Measurements from ENCODE around the gene NVL.
"Not testable (repeated sequence)": the region's sequence is repeated elsewhere in the genome, so short reads cannot be mapped to it uniquely, and the experiment has no call there.

Gene NVL

GRCh38 chr1:224349716-224350115 is 19.7 kb upstream of the NVL start:
- H3K4me1 ChIP-seq (ENCODE audit: insufficient read depth, low read length); H3K36me3 ChIP-seq (ENCODE audit: insufficient read depth, low read length); H3K9ac ChIP-seq (ENCODE audit: low read depth, low read length); H3K9me3 ChIP-seq (ENCODE audit: control insufficient read depth, insufficient read depth, low read length): not testable (repeated sequence)

GRCh38 chr1:224348137-224348536 is 18.2 kb upstream of the NVL start:
- no peaks in the 10 kb centered on the region for H3K4me1 ChIP-seq (ENCODE audit: insufficient read depth, low read length)
- peaks cover 19% of the 10 kb centered on the region for H3K9me3 ChIP-seq (ENCODE audit: control insufficient read depth, insufficient read depth, low read length)
- no peaks in the 10 kb centered on the region for H3K36me3 ChIP-seq (ENCODE audit: insufficient read depth, low read length)
- no peak overlapping the region for H3K9ac ChIP-seq (ENCODE audit: low read depth, low read length)

DNA sequence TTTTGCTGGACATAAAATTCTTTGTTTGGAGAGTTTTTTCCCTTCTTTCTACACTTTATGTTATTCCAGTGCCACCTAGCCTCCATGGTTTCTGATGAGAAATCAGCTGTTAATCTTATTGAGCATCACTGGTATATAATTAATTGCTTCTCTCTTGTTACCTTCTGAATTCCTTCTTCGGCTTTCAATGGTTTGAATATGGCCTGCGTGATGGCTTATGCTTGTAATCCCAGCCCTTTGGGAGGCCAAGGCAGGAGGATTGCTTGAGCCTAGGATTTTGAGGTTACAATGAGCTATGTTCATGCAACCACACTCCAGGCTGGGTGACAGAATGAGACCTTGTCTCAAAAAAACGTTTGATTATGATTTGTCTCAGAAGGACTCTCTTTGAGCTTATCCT is 13.7 kb upstream of the NVL start:
- Histone ChIP-seq H3K36me3 (ENCODE audit: insufficient read depth, low read length) (no peaks in the 10 kb centered on the region), H3K9ac (ENCODE audit: low read depth, low read length) (no peak overlapping the region), H3K9me3 (ENCODE audit: control insufficient read depth, insufficient read depth, low read length) (peaks cover 26% of the 10 kb centered on the region), H3K4me1 (ENCODE audit: insufficient read depth, low read length) (peaks cover 9% of the 10 kb centered on the region)

DNA sequence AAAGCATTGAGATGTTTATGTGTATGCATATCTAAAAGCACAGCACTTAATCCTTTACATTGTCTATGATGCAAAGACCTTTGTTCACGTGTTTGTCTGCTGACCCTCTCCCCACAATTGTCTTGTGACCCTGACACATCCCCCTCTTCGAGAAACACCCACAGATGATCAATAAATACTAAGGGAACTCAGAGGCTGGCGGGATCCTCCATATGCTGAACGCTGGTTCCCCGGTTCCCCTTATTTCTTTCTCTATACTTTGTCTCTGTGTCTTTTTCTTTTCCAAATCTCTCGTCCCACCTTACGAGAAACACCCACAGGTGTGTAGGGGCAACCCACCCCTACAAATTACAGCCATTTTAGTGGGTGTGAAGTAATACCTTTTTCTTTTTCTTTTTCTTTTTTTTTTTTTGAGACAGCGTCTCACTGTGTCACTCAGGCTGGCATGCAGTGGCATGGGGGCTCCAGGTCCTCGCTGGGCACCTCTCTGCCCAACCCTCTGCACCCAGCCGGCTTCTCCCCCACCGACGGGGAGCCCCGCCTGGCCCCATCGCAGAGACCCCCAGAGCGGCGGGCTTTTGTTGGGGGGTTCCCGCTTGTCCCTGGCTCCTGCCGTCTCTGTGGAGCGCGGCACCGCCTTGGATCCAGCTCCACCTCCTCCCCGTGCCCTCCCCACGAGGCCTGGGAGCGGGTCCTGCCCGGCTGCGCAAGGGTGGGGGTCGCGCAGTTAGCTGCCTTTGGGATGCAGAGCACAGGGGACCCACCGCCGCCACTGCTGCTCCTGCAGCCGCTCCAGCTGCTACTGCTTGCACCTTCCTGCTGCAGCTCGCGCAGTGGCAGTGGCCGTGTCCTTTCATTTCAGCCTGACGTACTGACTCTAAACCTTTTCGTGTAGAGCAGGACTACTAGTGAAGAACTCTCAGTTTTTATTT is 10.7 kb upstream of the NVL start:
- not testable (repeated sequence) for H3K36me3 ChIP-seq (ENCODE audit: insufficient read depth, low read length)
- peak overlapping the region; percentile 67 for H3K9ac ChIP-seq (ENCODE audit: low read depth, low read length)

GRCh38 chr1:224339442-224340033 is 9.6 kb upstream of the NVL start:
- no peaks in the 10 kb centered on the region for H3K36me3 ChIP-seq (ENCODE audit: insufficient read depth, low read length)
- peaks cover 19% of the 10 kb centered on the region for H3K9me3 ChIP-seq (ENCODE audit: control insufficient read depth, insufficient read depth, low read length)
- H3K4me1 ChIP-seq (ENCODE audit: insufficient read depth, low read length), result peaks cover 11% of the 10 kb centered on the region
- peak overlapping the region; percentile 33; the same call in 1 of the 2 replicates for H3K9ac ChIP-seq (ENCODE audit: low read depth, low read length)

More for the DNA sequence above, 10.7 kb upstream of the NVL start:
- peaks cover 26% of the 10 kb centered on the region for H3K9me3 ChIP-seq (ENCODE audit: control insufficient read depth, insufficient read depth, low read length)
- H3K4me1 ChIP-seq (ENCODE audit: insufficient read depth, low read length), result peaks cover 11% of the 10 kb centered on the region

DNA sequence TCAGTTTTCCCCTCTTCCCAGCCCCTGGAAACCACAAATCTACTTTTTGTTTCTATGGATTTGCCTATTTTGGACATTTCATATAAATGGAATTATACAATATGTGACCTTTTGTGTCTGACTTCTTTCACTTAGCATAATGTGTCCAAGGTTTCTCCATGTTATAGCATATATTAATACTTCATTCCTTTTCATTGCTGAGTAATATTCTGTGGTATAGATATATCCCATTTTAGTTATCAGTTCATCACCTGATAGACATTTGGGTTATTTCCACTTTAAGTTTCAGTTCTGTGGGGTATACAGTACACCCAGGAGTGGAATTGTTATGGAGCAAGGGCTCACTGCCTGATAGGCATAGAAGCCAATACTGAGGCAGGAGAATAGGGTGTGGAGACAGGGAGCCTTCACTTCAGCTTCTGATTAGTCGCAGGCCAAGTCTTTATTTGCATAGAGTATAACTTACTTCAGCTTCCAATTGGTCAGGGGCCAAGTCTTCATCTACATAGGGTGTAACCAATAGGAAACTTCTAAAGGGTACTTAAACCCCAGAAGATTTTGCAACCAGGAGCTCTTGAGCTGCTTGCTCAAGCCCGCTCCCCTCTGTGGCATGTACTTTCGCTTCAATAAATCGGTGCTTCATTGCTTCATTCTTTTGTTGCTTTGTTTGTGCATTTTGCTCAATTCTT is 8.3 kb upstream of the NVL start:
- Histone ChIP-seq H3K36me3 (ENCODE audit: insufficient read depth, low read length) (no peaks in the 10 kb centered on the region), H3K4me1 (ENCODE audit: insufficient read depth, low read length) (peaks cover 11% of the 10 kb centered on the region), H3K9ac (ENCODE audit: low read depth, low read length) (no peak overlapping the region), H3K9me3 (ENCODE audit: control insufficient read depth, insufficient read depth, low read length) (peaks cover 11% of the 10 kb centered on the region)

GRCh38 chr1:224333939-224334786 is 4.2 kb upstream of the NVL start:
- H3K9ac ChIP-seq (ENCODE audit: low read depth, low read length), result no peak overlapping the region

GRCh38 chr1:224333309-224333926 is 3.4 kb upstream of the NVL start:
- Histone ChIP-seq H3K9me3 (ENCODE audit: control insufficient read depth, insufficient read depth, low read length) (no peaks in the 10 kb centered on the region), H3K36me3 (ENCODE audit: insufficient read depth, low read length) (no peaks in the 10 kb centered on the region), H3K4me1 (ENCODE audit: insufficient read depth, low read length) (no peaks in the 10 kb centered on the region), H3K9ac (ENCODE audit: low read depth, low read length) (no peak overlapping the region)

More at GRCh38 chr1:224333939-224334786, 4.2 kb upstream of the NVL start:
- Histone ChIP-seq H3K9me3 (ENCODE audit: control insufficient read depth, insufficient read depth, low read length) (no peaks in the 10 kb centered on the region), H3K4me1 (ENCODE audit: insufficient read depth, low read length) (peaks cover 7% of the 10 kb centered on the region; the same call in 1 of the 2 replicates), H3K36me3 (ENCODE audit: insufficient read depth, low read length) (no peaks in the 10 kb centered on the region)

GRCh38 chr1:224331824-224332223 is 1.9 kb upstream of the NVL start:
- Histone ChIP-seq H3K9ac (ENCODE audit: low read depth, low read length) (no peak overlapping the region), H3K9me3 (ENCODE audit: control insufficient read depth, insufficient read depth, low read length) (no peaks in the 10 kb centered on the region), H3K4me1 (ENCODE audit: insufficient read depth, low read length) (no peaks in the 10 kb centered on the region), H3K36me3 (ENCODE audit: insufficient read depth, low read length) (0 out of 2 replicates have a peak, but pooled peaks cover 3% of the 10 kb centered on the region)

DNA sequence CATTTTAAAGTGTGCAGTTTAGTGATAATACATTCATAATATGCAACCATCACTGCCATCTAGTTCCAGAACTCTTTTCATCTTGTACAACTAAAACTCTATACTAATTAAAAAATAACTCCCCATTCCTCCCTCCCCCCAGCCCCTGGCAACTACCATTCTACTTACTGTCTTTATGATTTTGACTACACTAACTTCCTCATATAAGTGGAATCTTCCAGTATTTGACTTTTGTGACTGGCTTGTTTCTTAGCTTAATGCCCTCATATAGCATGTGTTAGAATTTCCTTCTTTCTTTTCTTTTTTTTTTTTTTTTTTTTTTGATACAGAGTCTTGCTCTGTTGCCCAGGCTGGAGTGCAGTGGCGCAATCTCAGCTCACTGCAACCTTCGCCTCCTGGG is 1.4 kb upstream of the NVL start:
- Histone ChIP-seq H3K9ac (ENCODE audit: low read depth, low read length) (no peak overlapping the region), H3K4me1 (ENCODE audit: insufficient read depth, low read length) (no peaks in the 10 kb centered on the region), H3K36me3 (ENCODE audit: insufficient read depth, low read length) (0 out of 2 replicates have a peak, but pooled peaks cover 3% of the 10 kb centered on the region)

DNA sequence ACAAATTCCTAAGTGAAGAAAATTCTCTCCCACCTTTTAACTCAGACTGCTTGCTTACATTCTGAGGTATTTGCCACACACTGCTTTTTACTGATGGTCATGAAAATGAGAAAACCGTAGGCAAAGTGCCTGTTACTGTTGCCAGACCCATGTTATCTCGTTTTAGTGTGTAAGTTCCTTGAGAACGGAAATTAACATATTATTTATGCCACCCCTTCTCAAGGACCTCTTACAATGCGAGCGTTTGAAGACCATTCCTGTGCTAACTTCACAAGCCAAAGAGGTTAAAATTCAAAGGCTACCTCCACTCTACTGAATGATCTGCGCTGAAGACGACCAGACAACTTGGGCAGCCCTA is 509 bp downstream of the NVL start:
- Histone ChIP-seq H3K4me1 (ENCODE audit: insufficient read depth, low read length) (no peaks in the 10 kb centered on the region), H3K36me3 (ENCODE audit: insufficient read depth, low read length) (0 out of 2 replicates have a peak, but pooled peaks cover 3% of the 10 kb centered on the region), H3K9me3 (ENCODE audit: control insufficient read depth, insufficient read depth, low read length) (no peaks in the 10 kb centered on the region), H3K9ac (ENCODE audit: low read depth, low read length) (peak overlapping the region; percentile 86)

More for the DNA sequence above, 1.4 kb upstream of the NVL start:
- H3K9me3 ChIP-seq (ENCODE audit: control insufficient read depth, insufficient read depth, low read length), result no peaks in the 10 kb centered on the region

GRCh38 chr1:224328644-224329043 is 1.3 kb downstream of the NVL start:
- no peaks in the 10 kb centered on the region for H3K9me3 ChIP-seq (ENCODE audit: control insufficient read depth, insufficient read depth, low read length)
- no peaks in the 10 kb centered on the region for H3K4me1 ChIP-seq (ENCODE audit: insufficient read depth, low read length)
- no peak overlapping the region for H3K9ac ChIP-seq (ENCODE audit: low read depth, low read length)
- 0 out of 2 replicates have a peak, but pooled peaks cover 3% of the 10 kb centered on the region for H3K36me3 ChIP-seq (ENCODE audit: insufficient read depth, low read length)

GRCh38 chr1:224325959-224326358 is 4.0 kb downstream of the NVL start:
- H3K36me3 ChIP-seq (ENCODE audit: insufficient read depth, low read length), result peaks cover 3% of the 10 kb centered on the region; the same call in 1 of the 2 replicates
- H3K9ac ChIP-seq (ENCODE audit: low read depth, low read length), result no peak overlapping the region
- no peaks in the 10 kb centered on the region for H3K4me1 ChIP-seq (ENCODE audit: insufficient read depth, low read length)

More at GRCh38 chr1:224325959-224326358, 4.0 kb downstream of the NVL start:
- H3K9me3 ChIP-seq (ENCODE audit: control insufficient read depth, insufficient read depth, low read length), result no peaks in the 10 kb centered on the region

All from ES-I3 (cell line).